DOHH2 (cell line): ENCODE results near the gene CTRL.

Source experiments
- CTCF ChIP-seq: fragments of 200-600 bp; sonication (generic); IDR thresholded peaks from one replicate; pipeline ENCODE4 v1.5.1; 2014; ENCODE audit warnings: antibody characterized with exemption, mild to moderate bottlenecking, low read depth, low read length; ENCODE audit not compliant: poor library complexity, severe bottlenecking
- EZH2phosphoT487 ChIP-seq: fragments of 200-600 bp; sonication (generic); IDR thresholded peaks from 2 replicates; pipeline ENCODE4 v1.6.1; 2017; ENCODE audit warnings: borderline replicate concordance, mild to moderate bottlenecking, antibody characterized with exemption, low read length, moderate library complexity, mixed read lengths

- TF ChIP-seq CTCF, result no peak
- TF ChIP-seq EZH2phosphoT487, result no peak
Observed at GRCh38 chr16:67964477-67965131, 32.9 kb upstream of the CTRL start.
